KMS-11 (cell line): ENCODE data around the gene BRD7.
A peak's percentile ranks its signal among the peaks of the same experiment; 100 is the strongest.

ENCODE experiments used
- H2AFZ ChIP-seq: fragments of 200-600 bp; sonication (generic); 2 replicates; pipeline ENCODE4 v1.6.1; 2016; ENCODE audit warnings: antibody characterized with exemption, mixed run types, low read depth
- H3K27ac ChIP-seq: fragments of 200-600 bp; sonication (generic); 2 replicates; pipeline ENCODE4 v1.6.1; 2016; ENCODE audit warnings: mild to moderate bottlenecking, mixed run types
- H3K27me3 ChIP-seq: fragments of 200-600 bp; sonication (generic); 2 replicates; pipeline ENCODE4 v1.6.1; 2017; ENCODE audit warnings: mild to moderate bottlenecking, low read depth, mixed run types, moderate library complexity; ENCODE audit not compliant: insufficient read depth
- H3K36me3 ChIP-seq: fragments of 200-600 bp; sonication (generic); 2 replicates; pipeline ENCODE4 v1.6.1; 2017; ENCODE audit warnings: mild to moderate bottlenecking, mixed run types; ENCODE audit not compliant: insufficient read depth
- H3K4me1 ChIP-seq: fragments of 200-600 bp; sonication (generic); 2 replicates; pipeline ENCODE4 v1.6.1; 2016; ENCODE audit warnings: mild to moderate bottlenecking, low read depth, mixed run types; ENCODE audit not compliant: poor library complexity, severe bottlenecking
- H3K4me2 ChIP-seq: fragments of 200-600 bp; sonication (generic); 2 replicates; pipeline ENCODE4 v1.7.0; 2016; ENCODE audit warnings: mild to moderate bottlenecking, mixed run types
- H3K4me3 ChIP-seq: fragments of 200-600 bp; sonication (generic); IDR thresholded peaks from 2 replicates; pipeline ENCODE4 v1.6.1; 2017; ENCODE audit warnings: low read depth, low read length, mixed read lengths; ENCODE audit not compliant: insufficient read depth
- H3K79me2 ChIP-seq: fragments of 200-600 bp; sonication (generic); 2 replicates; pipeline ENCODE4 v1.6.1; 2016; ENCODE audit warnings: low read depth, mixed run types; ENCODE audit not compliant: insufficient read depth
- H3K9ac ChIP-seq: fragments of 200-600 bp; sonication (generic); 2 replicates; pipeline ENCODE4 v1.6.1; 2016; ENCODE audit warnings: mild to moderate bottlenecking, mixed run types
- H4K20me1 ChIP-seq: fragments of 200-600 bp; sonication (generic); 2 replicates; pipeline ENCODE4 v1.6.1; 2016; ENCODE audit warnings: mild to moderate bottlenecking, mixed run types; ENCODE audit not compliant: insufficient read depth
- TF ChIP-seq, protein P1 (sequence below): fragments of 200-600 bp; sonication (generic); conservative IDR thresholded peaks from 2 replicates; pipeline ENCODE4 v1.6.1; 2017; ENCODE audit warnings: low read depth, mild to moderate bottlenecking, antibody characterized with exemption, low read length, moderate library complexity, mixed read lengths

Gene BRD7

GRCh38 chr16:50267651-50268050, 101.1 kb downstream of the BRD7 start:
- Histone ChIP-seq H3K4me3 (no peak overlapping the region), H3K27ac (no peak overlapping the region), H3K9ac (no peak overlapping the region), H3K27me3 (no peaks in the 10 kb centered on the region), H3K79me2 (no peaks in the 10 kb centered on the region; the same call in 1 of the 2 replicates), H3K36me3 (no peaks in the 10 kb centered on the region), H2AFZ (no peak overlapping the region), H3K4me1 (peaks cover 40% of the 10 kb centered on the region), H3K4me2 (peak overlapping the region; percentile 62), H4K20me1 (no peaks in the 10 kb centered on the region)
- TF ChIP-seq, protein P1, sequence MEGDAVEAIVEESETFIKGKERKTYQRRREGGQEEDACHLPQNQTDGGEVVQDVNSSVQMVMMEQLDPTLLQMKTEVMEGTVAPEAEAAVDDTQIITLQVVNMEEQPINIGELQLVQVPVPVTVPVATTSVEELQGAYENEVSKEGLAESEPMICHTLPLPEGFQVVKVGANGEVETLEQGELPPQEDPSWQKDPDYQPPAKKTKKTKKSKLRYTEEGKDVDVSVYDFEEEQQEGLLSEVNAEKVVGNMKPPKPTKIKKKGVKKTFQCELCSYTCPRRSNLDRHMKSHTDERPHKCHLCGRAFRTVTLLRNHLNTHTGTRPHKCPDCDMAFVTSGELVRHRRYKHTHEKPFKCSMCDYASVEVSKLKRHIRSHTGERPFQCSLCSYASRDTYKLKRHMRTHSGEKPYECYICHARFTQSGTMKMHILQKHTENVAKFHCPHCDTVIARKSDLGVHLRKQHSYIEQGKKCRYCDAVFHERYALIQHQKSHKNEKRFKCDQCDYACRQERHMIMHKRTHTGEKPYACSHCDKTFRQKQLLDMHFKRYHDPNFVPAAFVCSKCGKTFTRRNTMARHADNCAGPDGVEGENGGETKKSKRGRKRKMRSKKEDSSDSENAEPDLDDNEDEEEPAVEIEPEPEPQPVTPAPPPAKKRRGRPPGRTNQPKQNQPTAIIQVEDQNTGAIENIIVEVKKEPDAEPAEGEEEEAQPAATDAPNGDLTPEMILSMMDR = no peak

DNA sequence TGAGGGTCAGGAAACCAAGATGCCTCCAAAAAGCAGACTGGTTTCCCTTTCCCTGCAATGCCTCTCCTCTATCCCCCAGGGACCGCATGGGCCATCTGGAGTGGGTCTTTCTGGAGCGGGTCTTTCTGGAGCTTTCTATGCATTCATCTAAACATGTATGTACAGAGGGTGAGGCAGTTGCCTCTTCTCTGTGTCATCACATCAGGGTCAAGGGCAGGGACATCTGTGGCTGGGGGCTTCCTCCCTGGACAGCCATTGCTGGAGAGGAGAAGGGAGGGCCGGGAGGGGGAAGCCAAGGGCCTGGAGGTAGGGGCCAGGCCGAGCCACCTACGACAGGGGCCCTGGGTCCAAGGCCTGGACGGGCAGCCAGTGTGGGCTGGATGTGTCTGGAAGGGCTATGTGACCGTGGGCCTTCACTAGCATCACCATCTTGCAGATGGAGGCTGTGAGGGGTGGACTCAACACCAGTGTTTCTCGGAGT, 101.6 kb downstream of the BRD7 start:
- TF ChIP-seq, protein P1 = no peak
- no peaks in the 10 kb centered on the region; the same call in 1 of the 2 replicates for H3K79me2 ChIP-seq
- H3K4me3 ChIP-seq = no peak overlapping the region
- peak overlapping the region; percentile 54; the same call in 1 of the 2 replicates for H2AFZ ChIP-seq
- peak overlapping the region; percentile 62 for H3K4me2 ChIP-seq
- H3K27ac ChIP-seq = peak overlapping the region; percentile 45; the same call in 1 of the 2 replicates
- H4K20me1 ChIP-seq = no peaks in the 10 kb centered on the region
- H3K4me1 ChIP-seq = peaks cover 40% of the 10 kb centered on the region
- no peaks in the 10 kb centered on the region for H3K27me3 ChIP-seq
- H3K36me3 ChIP-seq = no peaks in the 10 kb centered on the region
- H3K9ac ChIP-seq = peak overlapping the region; percentile 72

DNA sequence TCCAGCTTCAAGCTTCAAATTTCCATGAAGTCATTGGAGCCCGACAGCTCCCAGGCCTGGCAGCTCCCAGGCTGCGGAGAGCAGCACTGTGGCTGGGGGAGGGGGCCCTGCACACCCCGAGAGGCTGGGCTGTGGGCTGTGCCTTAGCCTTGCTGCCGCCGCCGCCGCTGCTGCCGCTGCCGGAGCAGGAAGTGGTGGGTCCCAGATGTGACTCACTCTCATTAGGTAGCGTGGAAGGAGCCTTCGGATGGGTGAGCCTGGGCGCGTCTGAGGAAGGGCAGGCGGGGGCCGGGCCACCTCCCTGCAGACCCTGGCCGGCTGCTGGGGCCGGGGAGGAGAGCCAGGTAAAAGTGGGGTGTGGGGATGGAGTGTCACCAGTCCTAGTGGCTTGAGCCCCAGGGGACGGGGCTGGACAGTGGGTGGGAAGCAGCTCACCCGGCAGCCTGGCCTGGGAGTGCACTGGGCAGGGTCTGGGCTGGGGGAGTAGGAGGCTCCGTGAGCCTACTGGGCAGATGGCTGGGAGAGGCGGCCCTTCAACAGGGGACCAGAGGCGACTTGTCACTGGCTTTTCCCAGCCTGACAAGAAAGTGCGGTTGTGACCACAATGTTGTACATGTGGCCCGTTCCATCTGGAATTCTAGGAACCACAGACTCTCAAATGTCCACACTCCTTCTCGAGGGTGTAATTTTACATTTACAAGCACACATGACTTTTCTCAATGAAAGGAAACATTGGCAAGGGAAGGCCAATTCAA, 102.3 kb downstream of the BRD7 start, which contains the start of gene ADCY7:
Gene ADCY7, plus strand, starts transcription at position 215 of the 755 bp plus-strand sequence. CDS start 21,629 bp downstream, outside the sequence.
- H3K4me3 ChIP-seq = no peak within 1 kb of the TSS
- peaks cover 40% of the 10 kb centered on the region for H3K4me1 ChIP-seq
- H2AFZ ChIP-seq = peak within 1 kb of the TSS; percentile 54
- H3K36me3 ChIP-seq = no peaks in the 10 kb centered on the region
- peak within 1 kb of the TSS; percentile 72 for H3K9ac ChIP-seq
- no peaks in the 10 kb centered on the region for H4K20me1 ChIP-seq
- H3K27ac ChIP-seq = peak within 1 kb of the TSS; percentile 45
- H3K27me3 ChIP-seq = no peaks in the 10 kb centered on the region
- H3K4me2 ChIP-seq = peak within 1 kb of the TSS; percentile 62
- TF ChIP-seq, protein P1 = no peak
- no peaks in the 10 kb centered on the region; the same call in 1 of the 2 replicates for H3K79me2 ChIP-seq
